ENCODE measurements around the gene STK24.

STK24 gene

GRCh38 chr13:98496479-98496791 is 80.5 kb downstream of the STK24 start:
- H3K9me3 ChIP-seq (ENCODE audit: low read depth, low read length): no peaks in the 10 kb centered on the region
- TF ChIP-seq EZH2 (IDR thresholded peaks at IDR 0.05): no peak
- TF ChIP-seq FOXP2 (optimal IDR thresholded peaks at IDR 0.05; ENCODE audit: control extremely low read depth, extremely low read length, insufficient read depth): no peak
- no peak for TF ChIP-seq POLR2AphosphoS5 (IDR thresholded peaks at IDR 0.05; ENCODE audit: borderline replicate concordance, low read depth, low read length)
- H3K4me3 ChIP-seq: peak overlapping the region; percentile 62
- no peaks in the 10 kb centered on the region; the same call in 1 of the 2 replicates for H3K36me3 ChIP-seq (ENCODE audit: insufficient read depth, low read length)
- peak overlapping the region; percentile 20 for H3K9ac ChIP-seq (ENCODE audit: insufficient read length)
- peak overlapping the region; percentile 90 for H3K27ac ChIP-seq
- no peak for DNase-seq (ENCODE audit: low read depth, low spot score)

GRCh38 chr13:98495627-98496478 is 81.1 kb downstream of the STK24 start:
- H3K4me3 ChIP-seq: peak overlapping the region; percentile 62
- no peak for DNase-seq (ENCODE audit: low read depth, low spot score)
- H3K36me3 ChIP-seq (ENCODE audit: insufficient read depth, low read length): no peaks in the 10 kb centered on the region; the same call in 1 of the 2 replicates
- no peaks in the 10 kb centered on the region for H3K9me3 ChIP-seq (ENCODE audit: low read depth, low read length)
- peak overlapping the region; percentile 90 for H3K27ac ChIP-seq
- TF ChIP-seq FOXP2 (optimal IDR thresholded peaks at IDR 0.05; ENCODE audit: control extremely low read depth, extremely low read length, insufficient read depth): no peak
- no peak for TF ChIP-seq EZH2 (IDR thresholded peaks at IDR 0.05)
- TF ChIP-seq POLR2AphosphoS5 (IDR thresholded peaks at IDR 0.05; ENCODE audit: borderline replicate concordance, low read depth, low read length): no peak
- H3K9ac ChIP-seq (ENCODE audit: insufficient read length): peak overlapping the region; percentile 20

GRCh38 chr13:98494769-98495168 is 82.1 kb downstream of the STK24 start:
- no peaks in the 10 kb centered on the region; the same call in 1 of the 2 replicates for H3K36me3 ChIP-seq (ENCODE audit: insufficient read depth, low read length)

GRCh38 chr13:98493042-98493712 is 83.7 kb downstream of the STK24 start:
- Histone ChIP-seq H3K9ac (ENCODE audit: insufficient read length) (peak overlapping the region; percentile 58), H3K36me3 (ENCODE audit: insufficient read depth, low read length) (no peaks in the 10 kb centered on the region; the same call in 1 of the 2 replicates), H3K4me3 (no peak overlapping the region), H3K9me3 (ENCODE audit: low read depth, low read length) (no peaks in the 10 kb centered on the region), H3K27ac (peak overlapping the region; percentile 87)
- no peak for DNase-seq (ENCODE audit: low read depth, low spot score)
- TF ChIP-seq EZH2 (IDR thresholded peaks at IDR 0.05): no peak

More at GRCh38 chr13:98494769-98495168, 82.1 kb downstream of the STK24 start:
- Histone ChIP-seq H3K4me3 (peak overlapping the region; percentile 62; the same call in 1 of the 2 replicates), H3K27ac (peak overlapping the region; percentile 90), H3K9me3 (ENCODE audit: low read depth, low read length) (no peaks in the 10 kb centered on the region), H3K9ac (ENCODE audit: insufficient read length) (no peak overlapping the region)
- TF ChIP-seq FOXP2 (optimal IDR thresholded peaks at IDR 0.05; ENCODE audit: control extremely low read depth, extremely low read length, insufficient read depth): no peak
- no peak for DNase-seq (ENCODE audit: low read depth, low spot score)

- H3K9me3 ChIP-seq (ENCODE audit: low read depth, low read length): no peaks in the 10 kb centered on the region
- peak overlapping the region; percentile 87 for H3K27ac ChIP-seq
- no peaks in the 10 kb centered on the region for H3K36me3 ChIP-seq (ENCODE audit: insufficient read depth, low read length)
- H3K9ac ChIP-seq (ENCODE audit: insufficient read length): peak overlapping the region; percentile 58
- no peak for TF ChIP-seq EZH2 (IDR thresholded peaks at IDR 0.05)
- no peak for TF ChIP-seq POLR2AphosphoS5 (IDR thresholded peaks at IDR 0.05; ENCODE audit: borderline replicate concordance, low read depth, low read length)
- TF ChIP-seq FOXP2 (optimal IDR thresholded peaks at IDR 0.05; ENCODE audit: control extremely low read depth, extremely low read length, insufficient read depth): no peak
- no peak overlapping the region for H3K4me3 ChIP-seq
- no peak for DNase-seq (ENCODE audit: low read depth, low spot score)
Observed at GRCh38 chr13:98492335-98493041, 84.4 kb downstream of the STK24 start.

GRCh38 chr13:98490866-98491265 is 86.0 kb downstream of the STK24 start:
- Histone ChIP-seq H3K9me3 (ENCODE audit: low read depth, low read length) (no peaks in the 10 kb centered on the region), H3K27ac (no peak overlapping the region), H3K9ac (ENCODE audit: insufficient read length) (no peak overlapping the region), H3K36me3 (ENCODE audit: insufficient read depth, low read length) (no peaks in the 10 kb centered on the region), H3K4me3 (no peak overlapping the region)
- no peak for TF ChIP-seq EZH2 (IDR thresholded peaks at IDR 0.05)
- no peak for TF ChIP-seq POLR2AphosphoS5 (IDR thresholded peaks at IDR 0.05; ENCODE audit: borderline replicate concordance, low read depth, low read length)
- DNase-seq (ENCODE audit: low read depth, low spot score): no peak

- Histone ChIP-seq H3K27ac (no peak overlapping the region), H3K36me3 (ENCODE audit: insufficient read depth, low read length) (no peaks in the 10 kb centered on the region), H3K9me3 (ENCODE audit: low read depth, low read length) (no peaks in the 10 kb centered on the region), H3K4me3 (no peak overlapping the region), H3K9ac (ENCODE audit: insufficient read length) (no peak overlapping the region)
- no peak for DNase-seq (ENCODE audit: low read depth, low spot score)
- TF ChIP-seq FOXP2 (optimal IDR thresholded peaks at IDR 0.05; ENCODE audit: control extremely low read depth, extremely low read length, insufficient read depth) (no peak), EZH2 (IDR thresholded peaks at IDR 0.05) (no peak), POLR2AphosphoS5 (IDR thresholded peaks at IDR 0.05; ENCODE audit: borderline replicate concordance, low read depth, low read length) (no peak)
Observed at GRCh38 chr13:98490195-98490836, 86.6 kb downstream of the STK24 start.
